OCI-LY3 (cell line): Measurements from ENCODE around the gene KIF6.

Experiments
- EZH2phosphoT487 ChIP-seq: fragments of 200-600 bp; shearing (Covaris generic); IDR thresholded peaks from 2 replicates; pipeline ENCODE4 v1.6.1; 2018; ENCODE audit warnings: antibody characterized with exemption, mixed run types, low read depth
- TF ChIP-seq, protein P1 (sequence below): fragments of 200-600, 300-600 bp; sonication (generic); IDR thresholded peaks from 2 replicates; pipeline ENCODE4 v1.5.1; 2014; ENCODE audit warnings: antibody characterized with exemption, low read length, low read depth

DNA sequence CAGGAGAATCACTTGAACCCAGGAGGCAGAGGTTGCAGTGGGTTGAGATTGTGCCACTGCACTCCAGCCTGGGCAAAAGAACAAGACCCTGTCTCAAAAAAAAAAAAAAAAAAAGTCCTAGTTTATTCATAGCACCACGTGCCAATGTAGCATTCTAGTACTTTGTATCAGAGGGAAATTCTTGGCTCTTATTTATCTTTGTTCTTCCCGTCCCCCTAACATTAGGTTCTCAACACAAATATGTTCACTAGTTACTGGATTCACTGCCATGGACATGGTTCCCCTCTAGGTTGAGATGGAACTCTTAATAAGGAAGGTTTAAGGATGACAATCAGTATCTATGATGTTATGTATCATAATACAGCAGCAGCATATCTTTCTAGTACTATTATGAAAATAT is 178.5 kb downstream of the KIF6 start:
- TF ChIP-seq, protein P1, sequence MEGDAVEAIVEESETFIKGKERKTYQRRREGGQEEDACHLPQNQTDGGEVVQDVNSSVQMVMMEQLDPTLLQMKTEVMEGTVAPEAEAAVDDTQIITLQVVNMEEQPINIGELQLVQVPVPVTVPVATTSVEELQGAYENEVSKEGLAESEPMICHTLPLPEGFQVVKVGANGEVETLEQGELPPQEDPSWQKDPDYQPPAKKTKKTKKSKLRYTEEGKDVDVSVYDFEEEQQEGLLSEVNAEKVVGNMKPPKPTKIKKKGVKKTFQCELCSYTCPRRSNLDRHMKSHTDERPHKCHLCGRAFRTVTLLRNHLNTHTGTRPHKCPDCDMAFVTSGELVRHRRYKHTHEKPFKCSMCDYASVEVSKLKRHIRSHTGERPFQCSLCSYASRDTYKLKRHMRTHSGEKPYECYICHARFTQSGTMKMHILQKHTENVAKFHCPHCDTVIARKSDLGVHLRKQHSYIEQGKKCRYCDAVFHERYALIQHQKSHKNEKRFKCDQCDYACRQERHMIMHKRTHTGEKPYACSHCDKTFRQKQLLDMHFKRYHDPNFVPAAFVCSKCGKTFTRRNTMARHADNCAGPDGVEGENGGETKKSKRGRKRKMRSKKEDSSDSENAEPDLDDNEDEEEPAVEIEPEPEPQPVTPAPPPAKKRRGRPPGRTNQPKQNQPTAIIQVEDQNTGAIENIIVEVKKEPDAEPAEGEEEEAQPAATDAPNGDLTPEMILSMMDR: no peak
- TF ChIP-seq EZH2phosphoT487: no peak
